Cardiac septum (tissue), 1 donor: Measurements from ENCODE around the gene PFKL. TPM values are rescaled to one million over a fixed set of nuclear protein-coding genes. Genes with fewer than 3 reads are reported as not detected.
"Not testable (repeated sequence)": the region's sequence is repeated elsewhere in the genome, so short reads cannot be mapped to it uniquely, and the experiment has no call there.

Experiments
- DNase-seq: peaks from one replicate; pipeline ENCODE4 v3.0.0-alpha.2; 2020; ENCODE audit warnings: low spot score
- intact Hi-C: fragments of 100-400 bp; cut with DNase I; formaldehyde crosslinking; loops from one replicate; pipeline ENCODE4 v1.14.0; 2022
- total RNA-seq: library from RNA; stranded (reverse); fragmentation: NEBNext Ultra II Directional; extraction: Animal tissue kit (Norgen Biotek cat#: 25700); gene quantifications from one replicate; pipeline ENCODE4 v1.2.1, GENCODE V29; 2021
- donor health status: DM: no; HTN: no; CAD: no.

The PFKL gene
- total RNA-seq, 1 donor from 2014 or later, result 60.3 TPM

- intact Hi-C loops, result no loop called here
- DNase-seq, result no peak
Measured at GRCh38 chr21:44273046-44273445, 26.8 kb upstream of the PFKL start.

- intact Hi-C loops, result no loop called here
- DNase-seq, result no peak
Measured at GRCh38 chr21:44275041-44275440, 24.8 kb upstream of the PFKL start.

- DNase-seq, result no peak
Measured at GRCh38 chr21:44279354-44280260, 20.2 kb upstream of the PFKL start.

GRCh38 chr21:44281801-44282200, 18.1 kb upstream of the PFKL start:
- intact Hi-C loops, result no loop called here
- no peak for DNase-seq

More at GRCh38 chr21:44279354-44280260, 20.2 kb upstream of the PFKL start:
- intact Hi-C loops, result no loop called here

DNA sequence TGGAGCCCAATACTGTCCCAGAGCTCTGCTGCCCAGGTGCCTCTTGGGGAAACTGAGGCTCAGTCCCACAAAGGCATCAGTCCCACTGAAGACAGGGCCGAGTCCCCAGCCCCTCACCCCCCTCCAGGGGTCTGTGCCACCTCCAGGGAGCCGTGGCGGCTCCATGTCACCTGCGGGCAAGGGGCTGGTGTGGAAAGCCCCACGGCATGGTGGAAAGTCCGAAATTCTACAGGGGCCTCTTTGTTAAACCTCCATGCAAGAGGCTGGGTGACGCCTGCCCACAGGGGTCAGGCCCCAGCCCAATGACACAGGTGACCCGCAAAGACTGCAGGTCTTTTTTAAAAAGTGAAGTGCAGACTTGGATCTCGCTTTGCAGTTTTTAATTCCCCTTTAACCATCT, 17.5 kb upstream of the PFKL start:
- no peak for DNase-seq
- intact Hi-C loops, result no loop called here

DNA sequence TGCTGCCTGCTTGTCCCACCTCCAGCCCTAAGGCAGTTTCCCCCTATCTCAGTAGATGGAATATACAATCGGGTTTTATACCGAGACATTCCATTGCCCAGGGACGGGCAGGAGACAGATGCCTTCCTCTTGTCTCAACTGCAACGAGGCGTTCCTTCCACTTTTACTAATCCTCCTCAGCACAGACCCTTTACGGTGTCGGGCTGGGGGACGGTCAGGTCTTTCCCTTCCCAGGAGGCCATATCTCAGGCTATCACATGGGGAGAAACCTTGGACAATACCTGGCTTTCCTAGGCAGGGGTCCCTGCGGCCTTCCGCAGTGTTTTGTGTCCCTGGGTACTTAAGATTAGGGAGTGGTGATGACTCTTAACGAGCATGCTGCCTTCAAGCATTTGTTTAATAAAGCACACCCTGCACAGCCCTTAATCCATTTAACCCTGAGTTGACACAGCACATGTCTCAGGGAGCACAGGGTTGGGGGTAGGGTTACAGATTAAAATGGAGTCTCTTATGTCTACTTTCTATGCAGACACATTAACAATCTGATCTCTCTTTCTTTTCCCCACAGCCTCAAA, 16.6 kb upstream of the PFKL start:
- DNase-seq, intact Hi-C loops: not testable (repeated sequence)

- intact Hi-C loops, result no loop called here
- DNase-seq, result no peak
Measured at GRCh38 chr21:44283948-44284347, 15.9 kb upstream of the PFKL start.

- intact Hi-C loops, result no loop called here
- DNase-seq, result no peak
Measured at GRCh38 chr21:44285138-44285992, 14.5 kb upstream of the PFKL start, which contains the start of gene AIRE. TSS of gene AIRE (plus strand) at chr21:44285876. CDS start at chr21:44286007, 131 bp downstream.

GRCh38 chr21:44286086-44286715, 13.7 kb upstream of the PFKL start:
- intact Hi-C loops, result no loop called here
- no peak for DNase-seq

- intact Hi-C loops, result no loop called here
- no peak for DNase-seq
Measured at GRCh38 chr21:44286716-44287632, 12.9 kb upstream of the PFKL start.

DNA sequence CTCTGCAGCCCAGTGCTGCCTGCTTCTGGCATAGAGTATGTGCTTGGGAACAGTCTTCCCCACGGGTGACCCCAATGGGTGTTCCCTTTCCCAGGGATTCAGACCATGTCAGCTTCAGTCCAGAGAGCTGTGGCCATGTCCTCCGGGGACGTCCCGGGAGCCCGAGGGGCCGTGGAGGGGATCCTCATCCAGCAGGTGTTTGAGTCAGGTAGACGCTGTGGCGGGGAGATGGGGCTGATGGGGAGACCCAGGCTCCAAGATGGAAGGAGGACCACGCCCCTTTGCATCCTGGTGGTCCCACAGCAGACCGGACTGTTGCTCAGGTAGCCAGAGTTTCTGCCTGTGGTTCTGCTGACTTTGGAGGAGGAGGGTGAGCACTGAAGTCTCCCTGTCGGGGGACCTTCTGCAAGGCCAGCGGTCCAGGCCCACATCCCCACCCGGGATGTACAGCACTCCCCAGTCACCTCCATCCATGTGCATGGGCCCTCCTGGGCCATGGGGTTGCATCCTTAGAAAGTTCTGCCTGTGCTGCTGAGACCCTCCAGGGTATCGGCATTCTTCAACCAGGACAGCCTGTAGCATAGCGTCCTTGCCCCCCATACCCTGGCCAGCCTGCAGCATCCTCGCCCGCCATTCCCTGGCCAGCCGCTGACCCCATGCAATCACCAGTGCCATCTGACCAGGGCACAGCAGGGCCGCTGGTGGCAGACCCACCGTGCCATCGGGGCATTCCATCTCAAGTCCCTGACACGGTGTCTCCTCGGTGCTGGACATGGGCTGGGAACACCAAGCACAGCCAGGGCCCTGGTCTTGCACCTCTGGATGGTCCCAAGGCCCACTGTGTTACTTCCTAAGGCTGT, 11.4 kb upstream of the PFKL start:
- no peak for DNase-seq
- intact Hi-C loops, result no loop called here

DNA sequence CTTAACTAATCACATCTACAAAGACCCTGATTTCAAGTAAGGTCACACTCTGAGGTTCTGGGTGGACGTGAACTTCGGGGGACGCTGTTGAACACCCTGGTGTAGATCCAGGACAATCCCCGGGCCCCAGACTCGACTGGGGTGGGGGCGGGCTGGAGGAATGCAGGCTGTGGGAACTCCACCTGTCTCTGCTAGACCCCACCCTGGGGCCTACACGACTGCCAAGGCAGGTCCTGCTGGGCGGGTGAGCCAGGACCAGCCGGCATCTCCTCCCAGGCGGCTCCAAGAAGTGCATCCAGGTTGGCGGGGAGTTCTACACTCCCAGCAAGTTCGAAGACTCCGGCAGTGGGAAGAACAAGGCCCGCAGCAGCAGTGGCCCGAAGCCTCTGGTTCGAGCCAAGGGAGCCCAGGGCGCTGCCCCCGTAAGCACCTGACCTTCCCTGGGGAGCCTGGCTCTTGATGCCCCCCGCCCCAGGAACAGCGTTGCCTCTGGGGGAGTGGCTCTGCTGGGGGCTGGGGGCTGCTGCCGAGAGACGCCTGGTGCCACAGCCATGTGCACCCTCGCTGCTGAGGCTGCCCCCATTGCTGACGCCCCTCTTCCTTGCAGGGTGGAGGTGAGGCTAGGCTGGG, 10.4 kb upstream of the PFKL start:
- DNase-seq, result no peak
- intact Hi-C loops, result no loop called here

DNA sequence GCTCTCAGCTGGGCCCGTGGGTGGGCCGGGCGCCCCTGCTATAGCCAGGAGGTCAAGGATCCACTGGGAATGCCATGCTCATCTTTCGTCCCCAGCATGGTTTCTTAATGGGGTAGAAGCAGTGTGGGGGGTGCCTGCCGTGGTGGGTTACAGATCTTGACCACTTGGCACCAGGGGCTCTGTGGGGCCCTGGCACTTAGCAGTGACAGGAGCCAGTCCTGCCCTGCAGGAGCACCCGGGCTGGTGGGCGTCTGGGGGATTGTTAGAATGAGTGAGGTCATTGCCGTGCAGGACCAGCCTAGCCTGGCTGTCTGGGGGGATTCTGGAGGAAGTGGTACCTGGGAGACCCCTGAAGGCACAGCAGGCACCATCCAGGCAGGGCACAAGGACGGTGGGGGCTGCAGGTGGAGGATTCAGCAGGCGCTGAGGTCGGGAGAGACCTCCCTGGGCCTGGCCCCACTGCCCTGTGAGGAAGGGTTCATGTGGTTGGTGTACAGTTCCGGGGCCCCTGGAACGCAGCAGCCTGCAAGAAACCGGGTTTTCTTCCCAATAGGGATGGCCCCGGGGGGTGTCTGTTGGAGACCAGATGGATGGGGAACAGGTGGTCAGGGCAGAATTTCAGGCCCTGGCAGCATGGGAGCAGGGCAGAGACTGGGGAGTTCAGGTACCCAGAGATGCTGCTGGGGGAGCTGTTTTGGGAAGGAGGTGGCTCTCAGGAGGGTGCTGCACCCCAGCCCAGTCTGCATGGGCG, 9.4 kb upstream of the PFKL start:
- DNase-seq, result no peak
- intact Hi-C loops, result no loop called here

DNA sequence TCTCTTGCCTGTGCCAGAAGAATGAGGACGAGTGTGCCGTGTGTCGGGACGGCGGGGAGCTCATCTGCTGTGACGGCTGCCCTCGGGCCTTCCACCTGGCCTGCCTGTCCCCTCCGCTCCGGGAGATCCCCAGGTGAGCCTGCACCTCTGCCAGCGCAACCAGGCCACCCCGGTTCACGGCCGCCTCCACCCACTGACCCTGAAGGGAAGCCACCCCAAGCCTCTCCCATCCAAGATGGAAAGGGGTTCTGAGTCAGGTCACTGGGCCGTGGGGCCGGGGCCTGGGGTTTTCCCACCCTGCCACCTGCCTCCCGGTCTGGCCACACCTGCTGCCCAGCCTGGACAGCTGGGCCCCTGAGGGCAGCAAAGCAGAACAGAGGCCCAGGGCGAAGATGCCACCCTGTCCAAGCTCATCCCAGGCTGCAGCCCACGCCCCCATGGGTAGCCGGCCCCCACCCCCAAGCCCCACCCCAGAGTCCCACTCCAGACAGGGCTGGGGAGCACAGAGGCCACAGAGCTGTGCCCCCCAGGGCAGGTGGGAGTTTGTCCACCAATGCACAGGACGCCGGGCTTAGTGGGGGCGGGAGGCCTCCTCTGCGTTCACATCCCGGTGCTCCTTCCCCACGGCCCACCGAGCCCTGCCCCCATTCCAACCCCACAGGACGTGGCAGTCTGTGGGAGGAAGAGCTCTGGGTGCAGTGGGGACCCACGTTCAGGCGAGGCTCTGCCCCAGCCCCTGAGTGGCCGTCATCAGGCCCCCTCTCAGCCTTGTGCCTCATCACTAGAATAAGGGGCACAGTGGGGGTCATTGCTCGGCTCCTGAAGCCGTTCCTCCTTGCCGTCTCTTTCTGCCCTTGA, 8.5 kb upstream of the PFKL start:
- intact Hi-C loops, result no loop called here
- no peak for DNase-seq

DNA sequence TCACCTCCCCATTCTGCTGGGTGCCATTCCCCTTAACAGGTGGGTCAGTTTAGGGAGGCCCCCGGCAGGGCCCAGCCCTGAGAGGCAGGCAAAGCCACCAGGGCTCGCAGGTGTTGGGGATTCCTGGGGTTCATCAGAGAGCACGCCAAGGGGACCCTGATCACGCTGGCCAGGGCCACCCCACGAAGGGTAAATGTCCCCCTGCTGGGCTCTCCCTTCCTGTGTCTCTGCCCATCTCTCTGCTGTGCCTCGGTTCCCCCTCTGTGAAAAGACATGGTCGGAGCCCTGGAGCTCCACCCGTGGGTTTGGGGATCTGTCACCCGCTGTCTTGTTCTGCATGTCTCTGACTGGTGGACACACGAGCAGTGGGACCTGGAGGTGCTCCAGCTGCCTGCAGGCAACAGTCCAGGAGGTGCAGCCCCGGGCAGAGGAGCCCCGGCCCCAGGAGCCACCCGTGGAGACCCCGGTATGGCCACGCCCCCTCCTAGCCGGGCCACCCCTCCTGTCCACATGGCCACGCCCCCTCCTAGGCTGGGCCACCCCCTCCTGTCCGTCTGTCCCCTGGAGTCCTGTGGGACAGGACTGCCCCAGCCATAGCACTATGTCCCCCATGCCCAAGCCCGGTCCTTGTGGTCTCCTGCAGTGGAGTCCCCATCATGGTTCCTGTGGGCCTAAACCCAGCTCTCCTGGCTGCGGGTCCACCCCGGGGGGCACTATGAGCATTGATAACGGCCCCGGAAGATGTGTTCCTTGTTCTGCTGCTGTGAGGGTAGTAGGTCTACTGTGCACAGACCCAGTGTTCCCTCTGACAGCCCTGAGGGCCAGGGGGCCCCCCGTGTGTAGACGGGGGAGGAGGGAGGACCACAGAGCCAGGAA, 7.7 kb upstream of the PFKL start:
- DNase-seq, result no peak
- intact Hi-C loops, result no loop called here
